Naive thymus-derived CD8-positive, alpha-beta T cell (primary cell): ENCODE measurements around the gene RHOB. TPM values are rescaled to one million over a fixed set of nuclear protein-coding genes. Genes with fewer than 3 reads are reported as not detected.
"Not testable (repeated sequence)": the region's sequence is repeated elsewhere in the genome, so short reads cannot be mapped to it uniquely, and the experiment has no call there.

Source experiments
- ATAC-seq, 2 donors: fragments of 150-1000 bp; cut with Tn5 transposase in 1 of 2; sonication (Bioruptor Pico), chemical (Tn5 transposase) in 1 of 2; 1 replicate in 1 of 2; 2 replicates in 1 of 2; pipeline ENCODE4 v1.10.0; 2021; ENCODE audit warnings: mild to moderate bottlenecking in 2 of 2, moderate library complexity in 2 of 2
- POLR2A ChIA-PET: fragments of 350-600 bp; sonication (Branson Sonifier 250); formaldehyde crosslinking; loops from one replicate; lab custom pipeline; 2021; ENCODE audit warnings: antibody characterized with exemption; lab: Charles Lee
- DNase-seq, 10 donors: peaks; one replicate each; pipeline versions ENCODE4 v3.0.0 to v3.0.0-alpha.2; 2020 to 2022
- H3K27ac Mint-ChIP-seq, 10 donors: one replicate each; pipeline ENCODE4 v1.8.0; 2020 to 2022; ENCODE audit warnings: mild to moderate bottlenecking in 10 of 10, mixed read lengths in 10 of 10, moderate library complexity in 4 of 10, inconsistent platforms in 1 of 10
- H3K27me3 Mint-ChIP-seq, 5 donors: one replicate each; pipeline ENCODE4 v1.8.0; 2021 to 2022; ENCODE audit warnings: mixed read lengths in 5 of 5
- H3K36me3 Mint-ChIP-seq, 3 donors: one replicate each; pipeline ENCODE4 v1.8.0; 2020 to 2022; ENCODE audit warnings: mixed read lengths in 3 of 3, mild to moderate bottlenecking in 2 of 3, inconsistent platforms in 1 of 3
- H3K4me1 Mint-ChIP-seq, 4 donors: one replicate each; pipeline ENCODE4 v1.8.0; 2021 to 2022; ENCODE audit warnings: mixed read lengths in 4 of 4
- H3K4me3 Mint-ChIP-seq, 10 donors: one replicate each; pipeline ENCODE4 v1.8.0; 2020 to 2022; ENCODE audit warnings: mild to moderate bottlenecking in 10 of 10, mixed read lengths in 10 of 10, moderate library complexity in 6 of 10, inconsistent platforms in 1 of 10
- H3K9me3 Mint-ChIP-seq, 9 donors: one replicate each; pipeline ENCODE4 v1.8.0; 2020 to 2022; ENCODE audit warnings: mixed read lengths in 9 of 9, mild to moderate bottlenecking in 3 of 9, inconsistent platforms in 1 of 9, moderate library complexity in 1 of 9
- polyA plus RNA-seq, 3 donors: library from polyadenylated mRNA; unstranded; fragments of 300-500 nt; fragmentation: Illumina TruSeq; gene quantifications; one replicate each; pipeline ENCODE4 v1.2.3, GENCODE V29; 2021
- total RNA-seq, 8 experiments: library from RNA in 2 of 8; stranded (reverse) in 2 of 8; gene quantifications; one replicate each; pipeline ENCODE4 v1.2.3 and lab custom pipeline; 2021 to 2026

The RHOB gene
- total and polyA plus RNA-seq, 5 experiments from 2014 or later, result 1.3 to 21.5 (median 2.0) TPM

GRCh38 chr2:20451341-20451740 lies 4.5 kb downstream of the RHOB start:
- Mint-ChIP-seq H3K9me3 (no peaks in the 10 kb centered on the region), H3K27ac (no peak overlapping the region), H3K4me1 (peaks cover 0 to 15% (median 7%) of the 10 kb centered on the region in 4 donors), H3K27me3 (peaks cover 14 to 26% (median 17%) of the 10 kb centered on the region in 5 donors), H3K36me3 (peaks cover 0 to 2% (median 0%) of the 10 kb centered on the region in 3 donors), H3K4me3 (no peak overlapping the region)
- no peak for DNase-seq
- no peak for ATAC-seq
- POLR2A ChIA-PET, result no interaction called here

DNA sequence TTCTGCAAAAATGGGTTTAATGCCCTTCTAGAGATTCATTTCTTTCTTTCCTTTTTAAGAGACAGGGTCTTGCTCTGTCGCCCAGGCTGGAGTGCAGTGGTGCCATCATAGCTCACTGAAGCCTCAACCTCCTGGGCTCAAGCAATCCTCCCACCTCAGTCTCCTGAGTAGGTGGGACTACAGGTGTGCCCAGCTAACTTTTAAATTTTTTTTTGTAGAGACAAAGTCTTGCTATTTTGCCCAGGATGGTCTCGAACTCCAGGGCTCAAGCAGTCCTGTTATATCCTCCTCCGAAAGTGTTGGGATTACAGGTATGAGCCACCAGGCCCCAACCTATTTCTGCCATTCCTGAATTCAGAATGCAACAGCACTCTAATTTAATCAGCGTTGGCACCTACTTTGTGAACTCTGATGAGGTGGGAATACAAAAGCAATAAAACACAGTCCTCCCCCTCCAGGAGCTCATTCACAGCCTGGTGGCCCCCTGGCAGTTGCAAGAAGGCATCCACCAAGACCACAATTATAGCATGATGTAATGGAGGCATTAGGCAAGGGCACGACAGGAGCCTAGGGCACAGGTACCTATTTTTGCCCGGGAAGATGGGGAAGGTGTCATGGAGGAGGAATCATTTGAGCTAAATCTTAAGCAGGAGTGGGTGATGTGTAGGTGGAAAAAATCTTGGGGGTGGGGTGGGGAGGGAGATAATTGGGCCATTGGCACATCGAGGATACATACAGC lies 5.1 kb downstream of the RHOB start:
- H3K27me3 Mint-ChIP-seq, result peaks cover 14 to 26% (median 18%) of the 10 kb centered on the region in 5 donors

GRCh38 chr2:20452551-20452950 lies 5.7 kb downstream of the RHOB start:
- peaks cover 0 to 2% (median 0%) of the 10 kb centered on the region in 3 donors for H3K36me3 Mint-ChIP-seq
- no peak for ATAC-seq
- H3K27me3 Mint-ChIP-seq, result peaks cover 14 to 26% (median 18%) of the 10 kb centered on the region in 5 donors
- H3K27ac Mint-ChIP-seq, result no peak overlapping the region
- DNase-seq, result no peak
- no peak overlapping the region for H3K4me3 Mint-ChIP-seq
- peaks cover 0 to 13% (median 7%) of the 10 kb centered on the region in 4 donors for H3K4me1 Mint-ChIP-seq
- no peaks in the 10 kb centered on the region for H3K9me3 Mint-ChIP-seq
- POLR2A ChIA-PET, result no interaction called here

More for the DNA sequence above, 5.1 kb downstream of the RHOB start:
- ATAC-seq (no peak), DNase-seq (no peak)
- H3K27ac Mint-ChIP-seq, result no peak overlapping the region
- POLR2A ChIA-PET, result no interaction called here
- no peak overlapping the region for H3K4me3 Mint-ChIP-seq
- peaks cover 0 to 15% (median 7%) of the 10 kb centered on the region in 4 donors for H3K4me1 Mint-ChIP-seq
- peaks cover 0 to 2% (median 0%) of the 10 kb centered on the region in 3 donors for H3K36me3 Mint-ChIP-seq
- H3K9me3 Mint-ChIP-seq, result no peaks in the 10 kb centered on the region

DNA sequence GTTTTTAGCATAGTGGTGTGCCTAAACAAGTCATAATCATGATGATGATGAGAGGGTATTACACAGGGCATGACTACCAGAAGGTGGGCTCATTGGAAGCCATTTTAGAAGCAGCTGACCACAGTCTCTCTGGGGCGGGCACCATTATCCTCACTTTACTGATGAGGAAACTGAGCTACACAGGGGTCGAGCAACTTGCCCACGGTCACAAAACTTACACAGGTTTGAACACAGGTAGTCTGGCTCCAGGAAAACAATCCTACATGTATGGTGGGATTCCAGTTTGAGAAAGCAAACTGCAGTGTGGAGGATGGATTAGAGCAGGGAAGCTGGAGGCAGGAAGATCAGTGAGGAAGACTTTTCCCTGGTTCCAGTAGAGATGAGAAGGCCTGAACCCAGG lies 6.2 kb downstream of the RHOB start:
- no peak overlapping the region for H3K4me3 Mint-ChIP-seq
- no peak for ATAC-seq
- H3K27ac Mint-ChIP-seq, result peak overlapping the region in 1 of 10 donors; percentile 32
- H3K9me3 Mint-ChIP-seq, result no peaks in the 10 kb centered on the region
- H3K36me3 Mint-ChIP-seq, result peaks cover 0 to 2% (median 0%) of the 10 kb centered on the region in 3 donors
- H3K4me1 Mint-ChIP-seq, result peaks cover 0 to 11% (median 6%) of the 10 kb centered on the region in 4 donors
- POLR2A ChIA-PET, result no interaction called here
- DNase-seq, result no peak
- peaks cover 14 to 26% (median 18%) of the 10 kb centered on the region in 5 donors for H3K27me3 Mint-ChIP-seq

DNA sequence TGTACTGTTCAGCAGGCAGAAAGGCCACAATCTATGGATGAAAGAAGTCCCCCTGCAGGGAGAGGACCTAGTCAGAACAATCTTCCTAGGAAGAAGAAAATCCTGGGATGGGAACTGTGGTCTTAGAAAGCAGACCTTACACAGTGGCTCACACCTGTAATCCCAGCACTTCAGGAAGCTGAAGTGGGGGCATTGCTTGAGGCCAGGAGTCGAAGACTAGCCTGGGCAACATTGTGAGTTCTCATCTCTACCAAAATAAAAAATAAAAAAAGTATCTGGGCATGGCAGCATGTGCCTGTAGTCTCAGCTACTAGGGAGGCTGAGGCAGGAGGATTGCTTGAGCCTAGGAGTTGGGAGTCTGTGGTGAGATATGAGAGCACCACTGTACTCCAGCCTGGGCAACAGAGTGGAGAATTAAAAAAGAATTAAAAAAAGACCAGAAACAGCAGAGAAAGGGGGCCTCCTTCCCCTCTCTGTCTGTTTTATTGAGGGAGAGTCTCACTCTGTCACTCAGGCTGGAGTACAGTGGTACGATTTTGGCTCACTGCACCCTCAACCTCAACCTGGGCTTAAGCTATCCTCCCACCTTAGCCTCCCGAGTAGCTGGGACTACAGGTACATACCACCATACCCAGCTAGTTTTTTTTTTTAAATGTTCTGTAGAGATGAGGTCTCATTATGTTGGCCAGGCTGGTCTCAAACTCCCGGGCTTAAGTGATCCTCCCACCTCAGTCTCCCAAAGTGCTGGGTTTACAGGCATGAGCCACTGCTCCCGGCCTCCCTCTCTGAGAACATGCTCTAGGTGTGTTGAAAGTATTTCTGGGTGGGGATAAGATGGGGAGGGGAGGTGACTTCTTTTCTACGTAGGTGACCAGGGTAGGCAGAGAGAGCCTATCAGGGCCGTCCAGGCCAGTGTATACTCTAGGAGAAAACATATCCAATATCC lies 7.4 kb downstream of the RHOB start:
- H3K4me1 Mint-ChIP-seq, result peaks cover 0 to 5% (median 2%) of the 10 kb centered on the region in 4 donors
- DNase-seq, result no peak
- peaks cover 0 to 2% (median 0%) of the 10 kb centered on the region in 3 donors for H3K36me3 Mint-ChIP-seq

GRCh38 chr2:20455076-20455587 lies 8.3 kb downstream of the RHOB start:
- Mint-ChIP-seq H3K4me3 (no peak overlapping the region), H3K36me3 (peaks cover 0 to 2% (median 0%) of the 10 kb centered on the region in 3 donors), H3K27me3 (peaks cover 17 to 36% (median 24%) of the 10 kb centered on the region in 5 donors), H3K27ac (no peak overlapping the region), H3K9me3 (no peaks in the 10 kb centered on the region), H3K4me1 (no peaks in the 10 kb centered on the region)
- DNase-seq (no peak), ATAC-seq (no peak)
- POLR2A ChIA-PET, result no interaction called here

More for the DNA sequence above, 7.4 kb downstream of the RHOB start:
- H3K27me3 Mint-ChIP-seq, result peaks cover 17 to 27% (median 21%) of the 10 kb centered on the region in 5 donors
- POLR2A ChIA-PET, result no interaction called here
- H3K9me3 Mint-ChIP-seq, result no peaks in the 10 kb centered on the region
- no peak for ATAC-seq
- H3K27ac Mint-ChIP-seq, result no peak overlapping the region
- no peak overlapping the region for H3K4me3 Mint-ChIP-seq

GRCh38 chr2:20456116-20456571 lies 9.3 kb downstream of the RHOB start:
- no peak overlapping the region for H3K27ac Mint-ChIP-seq
- POLR2A ChIA-PET, result no interaction called here

DNA sequence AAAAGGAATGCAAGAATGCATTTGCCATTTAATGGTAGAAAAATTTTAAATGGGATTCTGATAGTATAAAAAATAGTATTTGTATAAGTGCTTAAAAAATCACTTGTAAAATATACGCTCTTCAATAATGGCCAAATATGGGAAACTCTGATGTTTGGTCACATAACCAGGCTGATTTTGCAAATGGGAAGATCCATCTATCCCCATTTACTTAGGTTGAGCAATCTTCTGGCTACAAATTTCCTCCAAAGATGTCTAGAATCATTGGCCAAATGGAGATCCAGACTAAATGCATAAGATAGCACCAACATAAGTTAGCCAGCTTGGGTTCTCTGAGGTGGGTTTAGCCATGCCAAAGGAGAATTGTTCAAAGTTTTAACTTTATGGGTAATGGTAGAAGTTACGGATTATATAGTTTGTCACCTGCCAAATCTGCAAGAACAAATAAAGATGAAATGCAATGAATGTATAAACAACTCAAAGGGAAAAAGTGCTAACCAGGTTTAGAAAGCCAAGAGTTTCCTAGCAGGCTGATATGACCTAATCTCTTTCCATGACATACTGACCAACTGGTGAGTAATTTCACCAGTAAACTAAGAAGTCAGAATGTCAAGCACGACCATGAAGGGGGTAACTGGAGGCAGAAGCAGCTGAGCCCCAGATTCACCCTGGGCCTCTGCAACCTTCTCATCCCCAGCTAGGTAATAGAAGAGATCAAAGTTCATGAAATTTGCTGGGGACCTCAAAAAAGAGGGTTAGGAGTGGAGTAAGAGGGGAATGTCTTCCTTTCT lies 10.0 kb downstream of the RHOB start:
- Mint-ChIP-seq H3K27ac (no peak overlapping the region), H3K27me3 (peaks cover 16 to 39% (median 30%) of the 10 kb centered on the region in 5 donors), H3K9me3 (no peaks in the 10 kb centered on the region), H3K36me3 (peaks cover 0 to 2% (median 0%) of the 10 kb centered on the region in 3 donors), H3K4me3 (no peak overlapping the region), H3K4me1 (no peaks in the 10 kb centered on the region)
- no peak for ATAC-seq
- no peak for DNase-seq
- POLR2A ChIA-PET, result no interaction called here

More at GRCh38 chr2:20456116-20456571, 9.3 kb downstream of the RHOB start:
- ATAC-seq (no peak), DNase-seq (no peak)
- peaks cover 0 to 2% (median 0%) of the 10 kb centered on the region in 3 donors for H3K36me3 Mint-ChIP-seq
- no peak overlapping the region for H3K4me3 Mint-ChIP-seq
- no peaks in the 10 kb centered on the region for H3K4me1 Mint-ChIP-seq
- H3K27me3 Mint-ChIP-seq, result peaks cover 15 to 39% (median 28%) of the 10 kb centered on the region in 5 donors
- H3K9me3 Mint-ChIP-seq, result no peaks in the 10 kb centered on the region

DNA sequence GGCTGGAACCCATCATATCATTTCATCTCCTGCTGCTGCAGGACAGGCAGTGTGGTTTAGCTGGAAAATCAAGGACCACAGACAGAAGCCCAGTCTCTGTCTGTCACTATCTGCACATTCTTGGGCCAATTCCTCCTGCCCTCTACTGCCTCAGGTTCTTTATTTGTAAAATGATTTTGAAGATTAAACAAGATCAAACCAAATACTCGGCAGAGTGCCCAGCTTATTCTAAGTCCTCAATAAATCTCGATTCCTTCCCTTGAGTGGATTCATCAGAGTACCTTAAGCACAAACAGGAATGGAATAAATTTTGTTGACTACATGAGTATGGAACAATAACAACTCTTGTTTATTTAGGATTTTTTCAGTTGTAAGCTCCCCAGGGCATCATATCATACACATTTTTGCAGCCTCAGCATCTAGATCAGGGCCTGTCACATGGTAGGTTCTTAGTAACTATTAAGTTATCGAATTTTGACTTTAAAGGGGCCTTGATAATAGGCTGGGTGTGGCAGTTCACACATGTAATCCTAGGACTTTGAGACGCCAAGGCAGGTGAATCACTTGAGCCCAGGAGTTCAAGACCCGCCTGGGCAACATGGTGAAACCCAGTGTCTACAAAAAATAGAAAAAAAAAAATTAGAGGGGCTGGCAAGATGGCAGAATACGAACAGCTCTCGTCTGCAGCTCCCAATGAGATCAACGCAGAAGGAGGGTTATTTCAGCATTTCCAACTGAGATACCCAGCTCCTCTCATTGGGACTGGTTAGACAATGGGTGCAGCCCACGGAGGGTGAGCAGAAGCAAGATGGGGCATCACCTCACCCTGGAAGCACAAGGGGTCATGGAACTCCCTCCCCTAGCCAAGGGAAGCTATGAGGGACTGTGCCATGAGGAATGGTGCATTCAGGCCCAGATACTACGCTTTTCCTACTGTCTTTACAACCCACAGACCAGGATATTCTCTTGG lies 11.1 kb downstream of the RHOB start:
- Mint-ChIP-seq H3K4me3 (no peak overlapping the region), H3K4me1 (no peaks in the 10 kb centered on the region), H3K36me3 (no peaks in the 10 kb centered on the region), H3K27me3 (peaks cover 14 to 36% (median 31%) of the 10 kb centered on the region in 5 donors), H3K27ac (no peak overlapping the region), H3K9me3 (no peaks in the 10 kb centered on the region)
- ATAC-seq (no peak), DNase-seq (no peak)
- POLR2A ChIA-PET, result no interaction called here

DNA sequence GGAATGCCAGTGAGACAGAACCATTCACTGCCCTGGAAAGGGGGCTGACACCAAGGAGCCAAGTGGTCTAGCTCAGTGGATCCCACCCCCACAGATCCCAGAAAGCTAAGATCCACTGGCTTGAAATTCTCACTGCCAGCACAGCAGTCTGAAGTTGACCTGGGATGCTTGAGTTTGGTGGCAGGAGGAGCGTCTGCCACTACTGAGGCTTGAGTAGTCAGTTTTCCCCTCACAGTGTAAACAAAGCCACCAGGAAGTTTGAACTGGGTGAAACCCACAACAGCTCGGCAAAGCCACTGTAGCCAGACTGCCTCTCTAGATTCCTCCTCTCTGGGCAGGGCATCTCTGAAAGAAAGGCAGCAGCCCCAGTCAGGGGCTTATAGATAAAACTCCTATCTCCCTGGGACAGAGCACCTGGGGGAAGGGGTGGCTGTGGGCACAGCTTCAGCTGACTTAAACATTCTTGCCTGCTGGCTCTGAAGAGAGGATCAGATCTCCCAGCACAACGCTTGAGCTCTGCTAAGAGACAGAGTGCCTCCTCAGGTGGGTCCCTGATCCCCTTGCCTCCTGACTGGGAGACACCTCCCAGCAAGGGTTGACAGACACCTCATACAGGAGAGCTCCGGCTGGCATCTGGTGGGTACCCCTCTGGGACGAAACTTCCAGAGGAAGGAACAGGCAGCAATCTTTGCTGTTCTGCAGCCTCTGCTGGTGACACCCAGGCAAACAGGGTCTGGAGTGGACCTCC lies 12.0 kb downstream of the RHOB start:
- H3K4me1 Mint-ChIP-seq, H3K4me3 Mint-ChIP-seq, POLR2A ChIA-PET, H3K9me3 Mint-ChIP-seq, H3K27ac Mint-ChIP-seq, DNase-seq, H3K36me3 Mint-ChIP-seq, ATAC-seq: not testable (repeated sequence)
- H3K27me3 Mint-ChIP-seq, result peaks cover 9 to 28% (median 25%) of the 10 kb centered on the region in 5 donors
